ENCODE data around the gene DTNB.

DNA sequence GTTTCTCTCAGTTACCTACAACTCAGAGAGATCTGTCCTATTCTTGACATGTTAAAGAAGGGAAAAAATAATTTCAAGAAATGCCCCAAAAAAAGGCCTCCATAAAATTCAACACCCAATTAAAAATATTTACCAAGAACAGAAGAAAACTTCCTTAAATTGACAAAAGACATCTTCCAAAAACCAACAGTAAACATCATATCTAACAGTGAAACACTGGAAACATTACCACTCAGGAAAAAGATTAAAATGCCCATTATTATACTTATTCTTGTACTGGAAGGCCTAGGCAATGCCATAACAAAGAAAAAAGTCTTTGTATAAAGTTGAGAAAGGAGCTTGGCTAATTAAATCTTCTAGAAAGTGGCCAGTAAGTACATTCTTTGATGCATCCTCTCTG, 7.2 kb downstream of the DTNB start:
- TF ChIP-seq, protein P1, sequence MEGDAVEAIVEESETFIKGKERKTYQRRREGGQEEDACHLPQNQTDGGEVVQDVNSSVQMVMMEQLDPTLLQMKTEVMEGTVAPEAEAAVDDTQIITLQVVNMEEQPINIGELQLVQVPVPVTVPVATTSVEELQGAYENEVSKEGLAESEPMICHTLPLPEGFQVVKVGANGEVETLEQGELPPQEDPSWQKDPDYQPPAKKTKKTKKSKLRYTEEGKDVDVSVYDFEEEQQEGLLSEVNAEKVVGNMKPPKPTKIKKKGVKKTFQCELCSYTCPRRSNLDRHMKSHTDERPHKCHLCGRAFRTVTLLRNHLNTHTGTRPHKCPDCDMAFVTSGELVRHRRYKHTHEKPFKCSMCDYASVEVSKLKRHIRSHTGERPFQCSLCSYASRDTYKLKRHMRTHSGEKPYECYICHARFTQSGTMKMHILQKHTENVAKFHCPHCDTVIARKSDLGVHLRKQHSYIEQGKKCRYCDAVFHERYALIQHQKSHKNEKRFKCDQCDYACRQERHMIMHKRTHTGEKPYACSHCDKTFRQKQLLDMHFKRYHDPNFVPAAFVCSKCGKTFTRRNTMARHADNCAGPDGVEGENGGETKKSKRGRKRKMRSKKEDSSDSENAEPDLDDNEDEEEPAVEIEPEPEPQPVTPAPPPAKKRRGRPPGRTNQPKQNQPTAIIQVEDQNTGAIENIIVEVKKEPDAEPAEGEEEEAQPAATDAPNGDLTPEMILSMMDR (IDR thresholded peaks at IDR 0.05; ENCODE audit: extremely low read depth in 1 of 2, insufficient read depth in 1 of 2, low read depth in 1 of 2, low read length in 2 of 2), result no peak
- TF ChIP-seq POLR2A (IDR thresholded peaks at IDR 0.05; ENCODE audit: low read depth, low read length) (no peak), POLR2AphosphoS5 (IDR thresholded peaks at IDR 0.05; ENCODE audit: insufficient read depth, low read depth, low read length) (no peak), EZH2 (IDR thresholded peaks at IDR 0.05; ENCODE audit: borderline replicate concordance, low read depth, low read length, severe bottlenecking) (no peak), FOS (IDR thresholded peaks at IDR 0.05; ENCODE audit: borderline replicate concordance, insufficient read depth, low read length) (no peak), MYC (IDR thresholded peaks at IDR 0.05; ENCODE audit: low read depth, low read length) (no peak), JUN (IDR thresholded peaks at IDR 0.05; ENCODE audit: borderline replicate concordance, insufficient read depth, insufficient read length, low read depth) (no peak)
- TF ChIP-seq, protein P2, sequence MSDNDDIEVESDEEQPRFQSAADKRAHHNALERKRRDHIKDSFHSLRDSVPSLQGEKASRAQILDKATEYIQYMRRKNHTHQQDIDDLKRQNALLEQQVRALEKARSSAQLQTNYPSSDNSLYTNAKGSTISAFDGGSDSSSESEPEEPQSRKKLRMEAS (IDR thresholded peaks at IDR 0.05; ENCODE audit: insufficient read depth, insufficient read length), result no peak
